H1 (cell line): Measurements from ENCODE around the gene INPP5F. TPM values are rescaled to one million over a fixed set of nuclear protein-coding genes. Genes with fewer than 3 reads are reported as not detected.

Source experiments
- CTCF ChIA-PET: fragments of 300-600 bp; sonication (Branson Sonifier 250); formaldehyde crosslinking; loops from one replicate; lab custom pipeline; 2021; ENCODE audit not compliant: partially characterized antibody; lab: Charles Lee
- POLR2A ChIA-PET: fragments of 300-600 bp; sonication (Branson Sonifier 250); formaldehyde crosslinking; loops from one replicate; lab custom pipeline; 2021; ENCODE audit warnings: inconsistent platforms; ENCODE audit not compliant: partially characterized antibody; lab: Charles Lee
- DNase-seq, 2 experiments: peaks; one replicate each; pipeline versions ENCODE4 v3.0.0 to v3.0.0-alpha.2; 2010 to 2022; ENCODE audit warnings: low spot score in 2 of 2, low read depth in 1 of 2, mixed read lengths in 1 of 2
- FAIRE-seq: peaks from 2 replicates; lab custom pipeline; 2011; peaks lifted over from hg19 to GRCh38; lab: Jason Lieb, UNC
- H2AFZ ChIP-seq: 2 replicates; pipeline ENCODE4 v1.8.1; 2012; ENCODE audit warnings: low read length, inconsistent platforms
- H2AK5ac ChIP-seq: 2 replicates; pipeline ENCODE4 v1.6.1; 2013; ENCODE audit warnings: low read depth, low read length
- H2BK120ac ChIP-seq: replicated peaks from 2 replicates; pipeline ENCODE3; 2013; ENCODE audit warnings: low read depth, low read length, inconsistent platforms
- H2BK12ac ChIP-seq: 2 replicates; pipeline ENCODE4 v1.6.1; 2013; ENCODE audit warnings: low read depth, low read length
- H2BK15ac ChIP-seq: 2 replicates; pipeline ENCODE4 v1.6.1; 2013; ENCODE audit warnings: low read length
- H2BK20ac ChIP-seq: 2 replicates; pipeline ENCODE4 v1.6.1; 2013; ENCODE audit warnings: low read length
- H2BK5ac ChIP-seq: 2 replicates; pipeline ENCODE4 v1.6.1; 2013; ENCODE audit warnings: low read depth, low read length
- H3K14ac ChIP-seq: 2 replicates; pipeline ENCODE4 v1.6.1; 2013; ENCODE audit warnings: inconsistent platforms; ENCODE audit not compliant: insufficient read length
- H3K18ac ChIP-seq: 2 replicates; pipeline ENCODE4 v1.6.1; 2013; ENCODE audit warnings: low read length; ENCODE audit errors: extremely low read depth
- H3K23ac ChIP-seq: 2 replicates; pipeline ENCODE4 v1.6.1; 2013; ENCODE audit warnings: inconsistent platforms; ENCODE audit not compliant: insufficient read length
- H3K23me2 ChIP-seq: 2 replicates; pipeline ENCODE4 v1.6.1; 2013; ENCODE audit warnings: low read depth, low read length
- H3K27ac ChIP-seq: 2 replicates; pipeline ENCODE4 v1.6.1; 2011; ENCODE audit warnings: low read depth, low read length, inconsistent platforms
- H3K27me3 ChIP-seq, 4 experiments: replicated peaks in 1 of 4; 1 replicate in 1 of 4; 2 replicates in 3 of 4; pipeline versions ENCODE4 v1.6.1 to v1.8.1; 2011 to 2013; ENCODE audit warnings: low read length in 3 of 4, mild to moderate bottlenecking in 3 of 4, inconsistent platforms in 2 of 4, mixed read lengths in 2 of 4, moderate library complexity in 1 of 4; ENCODE audit not compliant: control insufficient read depth in 3 of 4, insufficient read depth in 3 of 4; ENCODE audit errors: extremely low read depth in 1 of 4
- H3K36me3 ChIP-seq, 4 experiments: 2 replicates each; pipeline versions ENCODE4 v1.6.1 to v1.8.1; 2011 to 2013; ENCODE audit warnings: mild to moderate bottlenecking in 4 of 4, low read length in 3 of 4, moderate library complexity in 2 of 4, control low read depth in 1 of 4, inconsistent platforms in 1 of 4; ENCODE audit not compliant: insufficient read depth in 4 of 4, control insufficient read depth in 2 of 4
- H3K4ac ChIP-seq: replicated peaks from 2 replicates; pipeline ENCODE3; 2013; ENCODE audit warnings: low read length, low read depth, mixed read lengths, inconsistent platforms; ENCODE audit not compliant: insufficient read length
- H3K4me1 ChIP-seq, 4 experiments: replicated peaks in 1 of 4; 1 replicate in 1 of 4; 2 replicates in 3 of 4; pipeline versions ENCODE4 v1.6.1 to v1.8.1; 2011 to 2013; ENCODE audit warnings: low read length in 3 of 4, inconsistent platforms in 2 of 4, mixed read lengths in 1 of 4; ENCODE audit not compliant: insufficient read depth in 4 of 4, control insufficient read depth in 3 of 4
- H3K4me2 ChIP-seq, 2 experiments: 2 replicates each; pipeline versions ENCODE4 v1.6.1 to v1.8.1; 2011 to 2013; ENCODE audit warnings: low read depth in 2 of 2, low read length in 2 of 2, control low read depth in 1 of 2, inconsistent platforms in 1 of 2, mild to moderate bottlenecking in 1 of 2; ENCODE audit not compliant: insufficient read depth in 1 of 2
- H3K4me3 ChIP-seq, 4 experiments: fragments of 200-600, 300-600 bp in 1 of 4; sonication (generic), shearing (Covaris generic), sonication (Bioruptor Twin) in 1 of 4; 2 replicates each; pipeline versions ENCODE4 v1.5.1 to v1.8.1; 2011 to 2016; ENCODE audit warnings: low read length in 4 of 4, low read depth in 3 of 4, control low read depth in 2 of 4, inconsistent platforms in 2 of 4, mild to moderate bottlenecking in 2 of 4, mixed read lengths in 1 of 4, moderate library complexity in 1 of 4; ENCODE audit not compliant: insufficient read depth in 2 of 4; ENCODE audit errors: extremely low read depth in 1 of 4
- H3K56ac ChIP-seq: replicated peaks from 2 replicates; pipeline ENCODE3; 2013; ENCODE audit warnings: low read depth, mild to moderate bottlenecking, mixed read lengths, low read length, inconsistent platforms; ENCODE audit not compliant: insufficient read length
- H3K79me1 ChIP-seq: 2 replicates; pipeline ENCODE4 v1.6.1; 2013; ENCODE audit warnings: low read depth, low read length, control low read depth
- H3K79me2 ChIP-seq, 2 experiments: 2 replicates each; pipeline versions ENCODE4 v1.6.1 to v1.8.1; 2012 to 2013; ENCODE audit warnings: low read length in 2 of 2, mild to moderate bottlenecking in 2 of 2, inconsistent platforms in 1 of 2; ENCODE audit not compliant: insufficient read depth in 2 of 2, control insufficient read depth in 1 of 2
- H3K9ac ChIP-seq, 4 experiments: replicated peaks in 1 of 4; 1 replicate in 1 of 4; 2 replicates in 3 of 4; pipeline versions ENCODE4 v1.6.1 to v1.8.1; 2011 to 2013; ENCODE audit warnings: low read depth in 3 of 4, low read length in 3 of 4, control low read depth in 2 of 4, mild to moderate bottlenecking in 2 of 4, moderate library complexity in 2 of 4, inconsistent platforms in 1 of 4; ENCODE audit errors: extremely low read depth in 1 of 4
- H3K9me3 ChIP-seq, 2 experiments: 2 replicates each; pipeline versions ENCODE4 v1.6.1 to v1.8.1; 2012 to 2013; ENCODE audit warnings: mild to moderate bottlenecking in 2 of 2, moderate library complexity in 2 of 2, control low read depth in 1 of 2, inconsistent platforms in 1 of 2, low read depth in 1 of 2, low read length in 1 of 2, mixed read lengths in 1 of 2; ENCODE audit not compliant: insufficient read depth in 2 of 2
- H4K20me1 ChIP-seq, 2 experiments: replicated peaks in 1 of 2; 2 replicates each; pipeline versions ENCODE3 to v1.8.1; 2011 to 2013; ENCODE audit warnings: inconsistent platforms in 2 of 2, low read length in 2 of 2, mild to moderate bottlenecking in 1 of 2; ENCODE audit not compliant: insufficient read depth in 2 of 2, control insufficient read depth in 1 of 2
- H4K5ac ChIP-seq: 2 replicates; pipeline ENCODE4 v1.6.1; 2013; ENCODE audit warnings: low read length, low read depth, mixed read lengths, inconsistent platforms; ENCODE audit not compliant: insufficient read length
- H4K8ac ChIP-seq: 2 replicates; pipeline ENCODE4 v1.8.0; 2013; ENCODE audit warnings: mild to moderate bottlenecking, moderate library complexity, low read length, inconsistent platforms; ENCODE audit not compliant: insufficient read depth; ENCODE audit errors: extremely low read depth
- H4K91ac ChIP-seq: replicated peaks from 2 replicates; pipeline ENCODE3; 2013; ENCODE audit warnings: low read length, mixed read lengths, inconsistent platforms; ENCODE audit not compliant: insufficient read length
- ASH2L ChIP-seq: fragments of 200-600, 300-600 bp; sonication (generic); IDR thresholded peaks from one replicate; pipeline ENCODE4 v1.7.1; 2017; ENCODE audit warnings: low read length
- BRCA1 ChIP-seq: IDR thresholded peaks from 2 replicates; pipeline ENCODE4 v1.6.1; 2012; ENCODE audit warnings: low read depth, low read length, improper control_type of control experiment
- CTBP2 ChIP-seq: IDR thresholded peaks from 2 replicates; pipeline ENCODE4 v1.7.0; 2011; ENCODE audit warnings: borderline replicate concordance, mild to moderate bottlenecking, moderate library complexity, mixed read lengths, low read length; ENCODE audit not compliant: insufficient read depth, insufficient read length
- EGR1 ChIP-seq: IDR thresholded peaks from 2 replicates; pipeline ENCODE4 v1.6.1; 2011; ENCODE audit warnings: low read depth, low read length, borderline replicate concordance
- HDAC2 ChIP-seq, 2 experiments: fragments of 300-600 bp in 1 of 2; sonication (generic) in 1 of 2; IDR thresholded peaks; 2 replicates each; pipeline ENCODE4 v1.6.1; 2011 to 2012; ENCODE audit warnings: low read depth in 2 of 2, low read length in 2 of 2, mild to moderate bottlenecking in 2 of 2, moderate library complexity in 2 of 2, borderline replicate concordance in 1 of 2, inconsistent platforms in 1 of 2
- KDM1A ChIP-seq: fragments of 200-600, 300-600 bp; sonication (generic); IDR thresholded peaks from 2 replicates; pipeline ENCODE4 v1.7.1; 2016; ENCODE audit warnings: mild to moderate bottlenecking, low read length, borderline replicate concordance
- POLR2A ChIP-seq, 2 experiments: IDR thresholded peaks; 1 replicate in 1 of 2; 2 replicates in 1 of 2; pipeline ENCODE4 v1.6.1; 2011; ENCODE audit warnings: low read depth in 2 of 2, low read length in 2 of 2, mild to moderate bottlenecking in 2 of 2; ENCODE audit errors: control extremely low read depth in 1 of 2
- POU5F1 ChIP-seq: IDR thresholded peaks from 2 replicates; pipeline ENCODE4 v1.6.1; 2011; ENCODE audit warnings: low read depth, mild to moderate bottlenecking, low read length, moderate library complexity
- TAF1 ChIP-seq: IDR thresholded peaks from 2 replicates; pipeline ENCODE4 v1.6.1; 2011; ENCODE audit warnings: mild to moderate bottlenecking, low read depth, low read length
- WGBS, 2 experiments: shearing (Covaris generic) in 1 of 2; methylation state at CpG; one replicate each; pipeline versions ENCODE4 v1.1.6 to v1.1.7; 2013 to 2015; ENCODE audit warnings: low lambda C conversion rate in 2 of 2, mixed read lengths in 2 of 2, inconsistent platforms in 1 of 2, low coverage in 1 of 2, missing lambda C conversion rate in 1 of 2; ENCODE audit not compliant: insufficient replicate concordance in 2 of 2, insufficient coverage in 1 of 2, insufficient read length in 1 of 2; ENCODE audit errors: extremely low coverage in 1 of 2, missing lambda C conversion rate in 1 of 2; 5-methylcytosine and 5-hydroxymethylcytosine counted together
- polyA plus RNA-seq, 7 experiments: library from polyadenylated mRNA; depleted of rRNA in 3 of 7; stranded (reverse) in 5 of 7; unstranded in 2 of 7; fragments of >200 nt in 5 of 7; fragments of 200-250 nt in 2 of 7; gene quantifications; 1 replicate in 5 of 7; 2 replicates in 1 of 7; 4 replicates in 1 of 7; pipeline versions ENCODE4 v1.2.1 to v1.2.3, GENCODE V29; 2011 to 2013; ENCODE audit warnings: missing spikeins in 2 of 7, mixed read lengths in 2 of 7
- total RNA-seq: library from RNA; stranded (reverse); fragmentation: NEBNext Ultra II Directional; extraction: Animal tissue kit (Norgen Biotek cat#: 25700); gene quantifications from 2 replicates; pipeline ENCODE4 v1.2.1, GENCODE V29; 2021
- TF ChIP-seq, protein P1 (sequence below): IDR thresholded peaks from 2 replicates; pipeline ENCODE4 v1.6.1; 2012; ENCODE audit warnings: inconsistent platforms

INPP5F gene
- total and polyA plus RNA-seq, 2 of the 8 experiments (the other 6 are each of a cell fraction or from before 2014, with no cell fraction given) = 50.1 to 101 TPM

DNA sequence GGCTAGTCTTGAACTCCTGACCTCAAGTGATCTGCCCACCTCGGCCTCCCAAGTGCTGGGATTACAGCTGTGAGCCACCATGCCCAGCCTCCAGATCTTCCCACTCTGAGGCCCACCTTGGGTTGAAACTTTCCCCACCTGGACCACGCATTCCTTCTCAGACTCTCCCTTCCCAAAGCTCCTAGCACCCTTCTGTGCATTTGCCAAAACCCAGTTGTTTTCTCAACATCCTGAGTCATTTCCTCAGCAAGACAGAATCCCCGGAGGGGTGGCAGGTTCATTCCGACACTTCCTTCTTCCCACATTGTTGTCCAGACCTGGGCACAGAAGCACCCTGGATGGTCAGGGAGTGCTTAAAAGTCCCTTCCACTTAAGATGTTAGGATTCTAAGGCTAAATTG, 45.8 kb upstream of the INPP5F start:
- POLR2A ChIA-PET = interaction anchor here (1.5 kb wide), 1 partner anchor 11 kb away, joined by 5 read pairs; no protein-coding TSS in a partner anchor
- WGBS, 2 experiments = 88% methylated on average over 4 of the region's 4 CpGs; no CpG with 5 or more reads in 1 of the 2 experiments
- FAIRE-seq = no peak

More for the DNA sequence above, 45.8 kb upstream of the INPP5F start:
- Histone ChIP-seq H3K23me2 (no peaks in the 10 kb centered on the region), H3K9me3 (no peaks in the 10 kb centered on the region; a peak in 2 of 4 replicates), H3K14ac (no peak overlapping the region), H4K20me1 (no peaks in the 10 kb centered on the region), H3K36me3 (peaks cover 0 to 9% (median 4%) of the 10 kb centered on the region in 4 experiments; a peak in 3 of 8 replicates), H3K4ac (no peak overlapping the region), H2AFZ (no peak overlapping the region), H4K91ac (no peak overlapping the region), H3K79me1 (no peaks in the 10 kb centered on the region; the same call in 1 of the 2 replicates), H2BK15ac (no peak overlapping the region), H2BK120ac (no peak overlapping the region), H3K9ac (no peak overlapping the region), H2BK12ac (no peak overlapping the region), H3K18ac (no peak overlapping the region), H2AK5ac (no peak overlapping the region), H3K79me2 (no peaks in the 10 kb centered on the region), H3K4me2 (no peak overlapping the region), H3K4me1 (no peaks in the 10 kb centered on the region), H3K4me3 (no peak overlapping the region), H3K27me3 (no peaks in the 10 kb centered on the region), H2BK20ac (no peak overlapping the region), H3K56ac (no peak overlapping the region), H2BK5ac (no peak overlapping the region), H4K8ac (no peak overlapping the region), H4K5ac (no peak overlapping the region), H3K27ac (no peak overlapping the region), H3K23ac (no peak overlapping the region)
- no peak for TF ChIP-seq POU5F1
- TF ChIP-seq EGR1 = no peak
- TF ChIP-seq TAF1 = no peak
- TF ChIP-seq, protein P1, sequence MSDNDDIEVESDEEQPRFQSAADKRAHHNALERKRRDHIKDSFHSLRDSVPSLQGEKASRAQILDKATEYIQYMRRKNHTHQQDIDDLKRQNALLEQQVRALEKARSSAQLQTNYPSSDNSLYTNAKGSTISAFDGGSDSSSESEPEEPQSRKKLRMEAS = no peak
- TF ChIP-seq HDAC2 (IDR thresholded peaks at IDR 0.05; ENCODE audit: borderline replicate concordance in 1 of 2, low read depth in 2 of 2, low read length in 2 of 2) = no peak
- no peak for TF ChIP-seq BRCA1
- TF ChIP-seq ASH2L = no peak
- TF ChIP-seq KDM1A = no peak
- TF ChIP-seq POLR2A (IDR thresholded peaks at IDR 0.05; ENCODE audit: control extremely low read depth in 1 of 2, low read depth in 2 of 2, low read length in 2 of 2) = no peak
- no peak for TF ChIP-seq CTBP2
- CTCF ChIA-PET = interaction anchor here (1.0 to 1.2 kb wide), 2 partner anchors 11 to 70 kb away, joined by 3 to 4 read pairs; no protein-coding TSS in a partner anchor
- no peak for DNase-seq
